ENCODE measurements around the gene OPTC. TPM values are rescaled to one million over a fixed set of nuclear protein-coding genes. Genes with fewer than 3 reads are reported as not detected.
A peak's percentile ranks its signal among the peaks of the same experiment; 100 is the strongest.

OPTC gene
- total RNA-seq, 4 donors from 2014 or later: not detected

DNA sequence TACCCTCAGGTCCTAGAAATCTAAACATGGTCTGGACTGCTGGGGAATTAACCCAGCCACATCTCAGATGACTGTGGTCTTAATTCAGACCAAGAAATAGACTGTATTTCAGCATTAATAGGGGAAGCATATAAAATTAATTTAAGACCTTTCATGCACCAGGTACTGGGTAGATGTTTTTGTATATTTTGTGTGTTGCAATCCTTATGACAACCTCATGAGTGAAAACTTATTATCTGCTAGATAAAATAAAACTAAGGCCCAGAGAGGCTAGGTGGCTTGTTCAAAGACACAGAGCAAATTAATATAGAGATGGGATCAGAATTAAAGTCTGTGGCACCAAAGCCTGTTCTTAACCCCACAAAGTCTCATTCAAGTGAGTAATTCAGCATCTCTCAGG is 40.1 kb downstream of the OPTC start:
- TF ChIP-seq, protein P1, sequence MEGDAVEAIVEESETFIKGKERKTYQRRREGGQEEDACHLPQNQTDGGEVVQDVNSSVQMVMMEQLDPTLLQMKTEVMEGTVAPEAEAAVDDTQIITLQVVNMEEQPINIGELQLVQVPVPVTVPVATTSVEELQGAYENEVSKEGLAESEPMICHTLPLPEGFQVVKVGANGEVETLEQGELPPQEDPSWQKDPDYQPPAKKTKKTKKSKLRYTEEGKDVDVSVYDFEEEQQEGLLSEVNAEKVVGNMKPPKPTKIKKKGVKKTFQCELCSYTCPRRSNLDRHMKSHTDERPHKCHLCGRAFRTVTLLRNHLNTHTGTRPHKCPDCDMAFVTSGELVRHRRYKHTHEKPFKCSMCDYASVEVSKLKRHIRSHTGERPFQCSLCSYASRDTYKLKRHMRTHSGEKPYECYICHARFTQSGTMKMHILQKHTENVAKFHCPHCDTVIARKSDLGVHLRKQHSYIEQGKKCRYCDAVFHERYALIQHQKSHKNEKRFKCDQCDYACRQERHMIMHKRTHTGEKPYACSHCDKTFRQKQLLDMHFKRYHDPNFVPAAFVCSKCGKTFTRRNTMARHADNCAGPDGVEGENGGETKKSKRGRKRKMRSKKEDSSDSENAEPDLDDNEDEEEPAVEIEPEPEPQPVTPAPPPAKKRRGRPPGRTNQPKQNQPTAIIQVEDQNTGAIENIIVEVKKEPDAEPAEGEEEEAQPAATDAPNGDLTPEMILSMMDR (IDR thresholded peaks at IDR 0.05): no peak
- no peaks in the 10 kb centered on the region for H3K36me3 ChIP-seq
- H3K27me3 ChIP-seq: no peaks in the 10 kb centered on the region
- no peak for DNase-seq (ENCODE audit: low spot score in 2 of 2)
- peak overlapping the region; percentile 49 for H3K27ac ChIP-seq
- H3K4me1 ChIP-seq: peaks cover 15% of the 10 kb centered on the region
- no peaks in the 10 kb centered on the region for H3K9me3 ChIP-seq
- H3K4me3 ChIP-seq: no peak overlapping the region

DNA sequence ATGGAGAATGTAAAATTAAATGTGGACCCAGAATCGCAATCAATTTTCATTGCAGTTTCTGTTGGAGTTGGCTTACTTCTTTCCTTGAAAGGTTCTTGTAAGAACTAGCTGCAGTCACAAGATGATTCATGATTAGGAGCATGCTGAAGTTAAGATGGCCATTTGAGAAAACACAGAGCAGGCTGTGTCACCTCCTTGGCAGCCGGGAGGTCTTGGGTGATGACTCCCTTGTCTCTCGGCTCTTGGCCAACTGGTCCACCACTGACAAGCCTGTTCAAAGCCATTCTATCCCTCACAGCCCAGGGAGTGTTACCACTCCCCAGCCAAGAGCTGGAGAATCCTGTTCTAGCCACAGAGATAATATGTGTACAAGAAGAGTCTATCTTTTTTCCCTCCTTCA is 40.6 kb downstream of the OPTC start:
- 33% methylated on average over 3 of the region's 3 CpGs for WGBS
- Histone ChIP-seq H3K27me3 (no peaks in the 10 kb centered on the region), H3K4me3 (no peak overlapping the region), H3K27ac (peak overlapping the region; percentile 69), H3K4me1 (peaks cover 13% of the 10 kb centered on the region), H3K36me3 (no peaks in the 10 kb centered on the region), H3K9me3 (no peaks in the 10 kb centered on the region)
- DNase-seq (ENCODE audit: low spot score in 2 of 2): no peak
- TF ChIP-seq EP300 (IDR thresholded peaks at IDR 0.05) (no peak), POLR2AphosphoS5 (IDR thresholded peaks at IDR 0.05) (peak in 1 of 3 donors; percentile 60)

- H3K9me3 ChIP-seq: no peaks in the 10 kb centered on the region
- 93% methylated on average over 2 of the region's 2 CpGs for WGBS
- no peak for DNase-seq (ENCODE audit: low spot score in 2 of 2)
- TF ChIP-seq POLR2A (IDR thresholded peaks at IDR 0.05): no peak
- TF ChIP-seq, protein P1 (IDR thresholded peaks at IDR 0.05): no peak
- TF ChIP-seq EP300 (IDR thresholded peaks at IDR 0.05): no peak
- no peak for TF ChIP-seq POLR2AphosphoS5 (IDR thresholded peaks at IDR 0.05)
- no peaks in the 10 kb centered on the region for H3K36me3 ChIP-seq
- H3K27me3 ChIP-seq: no peaks in the 10 kb centered on the region
- H3K4me1 ChIP-seq: peaks cover 13% of the 10 kb centered on the region
- no peak overlapping the region for H3K4me3 ChIP-seq
- peak overlapping the region; percentile 10 for H3K27ac ChIP-seq
Observed at GRCh38 chr1:203536575-203536974, 42.6 kb downstream of the OPTC start.

- TF ChIP-seq POLR2AphosphoS5 (IDR thresholded peaks at IDR 0.05) (peak in 2 of 3 donors; percentile 33 to 35), POLR2A (IDR thresholded peaks at IDR 0.05) (no peak), EP300 (IDR thresholded peaks at IDR 0.05) (no peak)
- TF ChIP-seq, protein P1 (IDR thresholded peaks at IDR 0.05): no peak
- 81% methylated on average over 3 of the region's 3 CpGs for WGBS
- DNase-seq (ENCODE audit: low spot score in 2 of 2): no peak
- H3K4me1 ChIP-seq: peaks cover 13% of the 10 kb centered on the region
- H3K36me3 ChIP-seq: no peaks in the 10 kb centered on the region
- H3K4me3 ChIP-seq: no peak overlapping the region
- H3K27me3 ChIP-seq: no peaks in the 10 kb centered on the region
- H3K9me3 ChIP-seq: no peaks in the 10 kb centered on the region
- peak overlapping the region; percentile 10 for H3K27ac ChIP-seq
Observed at GRCh38 chr1:203536980-203537455, 43.1 kb downstream of the OPTC start.

- no peak overlapping the region for H3K4me3 ChIP-seq
- WGBS: 73% methylated on average over 5 of the region's 5 CpGs
- H3K36me3 ChIP-seq: no peaks in the 10 kb centered on the region
- H3K27me3 ChIP-seq: no peaks in the 10 kb centered on the region
- no peak for DNase-seq (ENCODE audit: low spot score in 2 of 2)
- H3K9me3 ChIP-seq: no peaks in the 10 kb centered on the region
- peaks cover 13% of the 10 kb centered on the region for H3K4me1 ChIP-seq
- H3K27ac ChIP-seq: no peak overlapping the region
- TF ChIP-seq POLR2A (IDR thresholded peaks at IDR 0.05) (no peak), POLR2AphosphoS5 (IDR thresholded peaks at IDR 0.05) (no peak), EP300 (IDR thresholded peaks at IDR 0.05) (no peak)
- TF ChIP-seq, protein P1 (IDR thresholded peaks at IDR 0.05): no peak
Observed at GRCh38 chr1:203537806-203538464, 44.0 kb downstream of the OPTC start.

DNA sequence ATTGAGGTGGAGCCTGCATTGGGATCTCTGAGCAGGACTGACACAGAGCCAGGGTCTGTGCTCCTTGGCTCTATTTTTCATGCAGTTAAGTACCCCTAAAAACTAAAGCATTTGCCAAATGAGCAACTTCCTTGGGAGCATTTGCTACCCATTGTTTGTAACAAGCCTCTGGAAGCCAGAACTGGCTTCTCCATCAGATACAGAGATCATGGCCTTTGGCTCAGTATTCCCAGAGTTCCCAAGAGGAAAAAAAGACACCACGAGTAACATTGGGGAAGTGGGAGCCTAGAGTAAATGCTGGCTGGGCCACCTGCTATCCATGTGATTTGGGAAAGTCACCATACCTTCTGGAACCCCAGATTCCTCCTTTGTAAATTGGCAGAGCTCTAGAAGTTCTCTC is 44.8 kb downstream of the OPTC start:
- 64% methylated on average over 1 of the region's 1 CpG for WGBS
- DNase-seq (ENCODE audit: low spot score in 2 of 2): no peak
- TF ChIP-seq EP300 (IDR thresholded peaks at IDR 0.05) (no peak), POLR2A (IDR thresholded peaks at IDR 0.05) (no peak), POLR2AphosphoS5 (IDR thresholded peaks at IDR 0.05) (no peak)
- TF ChIP-seq, protein P1 (IDR thresholded peaks at IDR 0.05): no peak

More for the DNA sequence above, 44.8 kb downstream of the OPTC start:
- no peaks in the 10 kb centered on the region for H3K27me3 ChIP-seq
- H3K4me3 ChIP-seq: no peak overlapping the region
- peaks cover 11% of the 10 kb centered on the region for H3K4me1 ChIP-seq
- no peaks in the 10 kb centered on the region for H3K36me3 ChIP-seq
- no peaks in the 10 kb centered on the region for H3K9me3 ChIP-seq
- H3K27ac ChIP-seq: no peak overlapping the region

Measured in suprapubic skin (tissue), 4 donors.